22Rv1 (cell line): ENCODE data around the gene TMTC1.

Source experiments
- CTCF ChIP-seq: fragments of 450-650 bp; IDR thresholded peaks from 2 replicates; pipeline ENCODE4 v1.5.1; 2017; ENCODE audit warnings: mild to moderate bottlenecking
- ZFX ChIP-seq: fragments of 450-650 bp; IDR thresholded peaks from 2 replicates; pipeline ENCODE4 v1.6.1; 2017; ENCODE audit warnings: antibody characterized with exemption, borderline replicate concordance

GRCh38 chr12:29734734-29735133 lies 49.0 kb downstream of the TMTC1 start:
- no peak for TF ChIP-seq CTCF
- TF ChIP-seq ZFX, result no peak
